Measurements from ENCODE around the gene RELL2.

DNA sequence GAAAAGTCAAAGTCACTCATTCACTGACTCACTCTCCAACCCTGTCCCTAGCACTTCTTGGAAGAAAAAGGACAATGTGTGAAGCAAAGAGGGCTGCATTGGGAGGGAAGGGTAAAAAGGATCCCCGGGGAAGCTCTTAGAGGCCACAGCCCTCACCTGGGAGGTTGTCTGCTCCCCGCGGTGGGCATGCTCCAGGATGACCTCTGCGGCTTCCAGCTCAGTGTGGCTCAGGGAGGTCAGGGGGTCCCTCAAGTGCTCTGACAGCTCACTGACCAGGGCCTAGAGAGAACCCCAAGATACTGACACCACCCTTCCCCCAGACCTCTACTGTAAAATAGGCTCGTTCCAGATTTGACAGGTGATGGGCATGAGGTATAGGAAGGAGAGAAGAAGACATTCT, 10.4 kb downstream of the RELL2 start:
- TF ChIP-seq CTCF (IDR thresholded peaks at IDR 0.05; ENCODE audit: poor library complexity) (no peak), EZH2 (IDR thresholded peaks at IDR 0.05; ENCODE audit: borderline replicate concordance) (no peak)

All from hepatocyte (in vitro differentiated cells).